ENCODE measurements around the gene TPT1. TPM values are rescaled to one million over a fixed set of nuclear protein-coding genes. Genes with fewer than 3 reads are reported as not detected.

The TPT1 gene
- total and polyA plus RNA-seq, 8 donors, result 2,995 to 4,358 (median 3,576) TPM

GRCh38 chr13:45305079-45305478, 35.9 kb downstream of the TPT1 start:
- no peak overlapping the region for H3K27ac ChIP-seq
- no peaks in the 10 kb centered on the region for H3K9me3 ChIP-seq
- H3K4me1 ChIP-seq, result no peaks in the 10 kb centered on the region
- DNase-seq, result no peak
- no peak for FAIRE-seq
- TF ChIP-seq CTCF (IDR thresholded peaks at IDR 0.05), result no peak
- no peak overlapping the region for H3K4me3 ChIP-seq
- H3K36me3 ChIP-seq, result no peaks in the 10 kb centered on the region
- ATAC-seq, result no peak
- intact Hi-C loops (cut with DNase I), result loop anchor here in 2 of 3 donors (10.0 kb wide), 2 partner anchors 250 to 260 kb away; no protein-coding TSS in a partner anchor
- H3K27me3 ChIP-seq, result peaks cover 0 to 8% (median 0%) of the 10 kb centered on the region in 4 donors
- 75 to 78% methylated on average over 5 of the region's 5 CpGs for WGBS, 2 donors

- no peak overlapping the region for H3K4me3 ChIP-seq
- H3K9me3 ChIP-seq, result no peaks in the 10 kb centered on the region
- H3K27ac ChIP-seq, result no peak overlapping the region
- ATAC-seq (no peak), DNase-seq (no peak), FAIRE-seq (no peak)
- 58 to 68% methylated on average over 5 of the region's 5 CpGs for WGBS, 2 donors
- intact Hi-C loops (cut with DNase I), result loop anchor here in 2 of 3 donors (10.0 kb wide), 2 partner anchors 249 to 259 kb away; no protein-coding TSS in a partner anchor
- no peaks in the 10 kb centered on the region for H3K4me1 ChIP-seq
- TF ChIP-seq CTCF (IDR thresholded peaks at IDR 0.05), result no peak
- H3K27me3 ChIP-seq, result peaks cover 0 to 8% (median 0%) of the 10 kb centered on the region in 4 donors
- no peaks in the 10 kb centered on the region for H3K36me3 ChIP-seq
Measured at GRCh38 chr13:45303866-45304265, 37.1 kb downstream of the TPT1 start.

GRCh38 chr13:45303026-45303425, 38.0 kb downstream of the TPT1 start:
- H3K4me3 ChIP-seq, result no peak overlapping the region
- ATAC-seq, result no peak
- no peaks in the 10 kb centered on the region for H3K4me1 ChIP-seq
- H3K27ac ChIP-seq, result no peak overlapping the region
- H3K9me3 ChIP-seq, result no peaks in the 10 kb centered on the region
- no peak for FAIRE-seq
- H3K36me3 ChIP-seq, result no peaks in the 10 kb centered on the region
- intact Hi-C loops (cut with DNase I), result loop anchor here in 2 of 3 donors (10.0 kb wide), 2 partner anchors 248 to 258 kb away; no protein-coding TSS in a partner anchor
- TF ChIP-seq CTCF (IDR thresholded peaks at IDR 0.05), result no peak
- DNase-seq, result no peak
- 54 to 69% methylated on average over 2 of the region's 2 CpGs for WGBS, 2 donors
- peaks cover 0 to 8% (median 0%) of the 10 kb centered on the region in 4 donors for H3K27me3 ChIP-seq

- intact Hi-C loops (cut with DNase I), result loop anchor here in 2 of 3 donors (10.0 kb wide), 2 partner anchors 248 to 258 kb away; no protein-coding TSS in a partner anchor
- H3K9me3 ChIP-seq, result no peaks in the 10 kb centered on the region
- FAIRE-seq (no peak), ATAC-seq (no peak), DNase-seq (no peak)
- no peaks in the 10 kb centered on the region for H3K36me3 ChIP-seq
- WGBS, 2 donors, result 34 to 35% methylated on average over 3 of the region's 3 CpGs
- TF ChIP-seq CTCF (IDR thresholded peaks at IDR 0.05), result no peak
- H3K4me1 ChIP-seq, result no peaks in the 10 kb centered on the region
- peaks cover 0 to 8% (median 0%) of the 10 kb centered on the region in 4 donors for H3K27me3 ChIP-seq
- H3K27ac ChIP-seq, result no peak overlapping the region
- H3K4me3 ChIP-seq, result no peak overlapping the region
Measured at GRCh38 chr13:45302507-45302906, 38.5 kb downstream of the TPT1 start.

GRCh38 chr13:45301263-45301662, 39.7 kb downstream of the TPT1 start:
- Histone ChIP-seq H3K27me3 (peaks cover 0 to 8% (median 0%) of the 10 kb centered on the region in 4 donors), H3K4me3 (no peak overlapping the region), H3K4me1 (no peaks in the 10 kb centered on the region), H3K9me3 (no peaks in the 10 kb centered on the region), H3K27ac (no peak overlapping the region), H3K36me3 (no peaks in the 10 kb centered on the region)
- ATAC-seq (no peak), FAIRE-seq (no peak), DNase-seq (no peak)
- intact Hi-C loops (cut with DNase I), result loop anchor here in 2 of 3 donors (10.0 kb wide), 2 partner anchors 246 to 256 kb away; no protein-coding TSS in a partner anchor
- WGBS, 2 donors, result 68 to 74% methylated on average over 11 of the region's 11 CpGs
- no peak for TF ChIP-seq CTCF (IDR thresholded peaks at IDR 0.05)

All from pancreas (tissue), 10 donors.